Measurements from ENCODE around the gene LUZP1.

Gene LUZP1

DNA sequence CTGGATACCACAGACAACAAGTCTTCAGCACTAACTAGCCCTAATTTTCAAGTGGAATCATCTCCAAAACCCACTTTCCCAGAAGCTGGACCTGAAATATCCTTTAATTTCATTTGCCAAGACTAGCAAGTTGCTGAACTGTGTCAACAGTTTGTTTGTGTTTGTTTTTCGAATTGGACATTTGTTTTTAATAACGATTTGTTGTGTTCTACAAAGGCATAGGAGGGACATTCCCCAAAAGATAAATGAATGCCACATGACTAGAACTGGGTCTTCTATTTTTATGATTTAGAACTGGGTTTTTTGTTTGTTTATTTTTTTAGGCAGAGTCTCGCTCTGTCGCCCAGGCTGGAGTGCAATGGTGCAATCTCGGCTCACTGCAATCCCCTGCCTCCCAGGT, 17.9 kb downstream of the LUZP1 start:
- DNase-seq = no peak

DNA sequence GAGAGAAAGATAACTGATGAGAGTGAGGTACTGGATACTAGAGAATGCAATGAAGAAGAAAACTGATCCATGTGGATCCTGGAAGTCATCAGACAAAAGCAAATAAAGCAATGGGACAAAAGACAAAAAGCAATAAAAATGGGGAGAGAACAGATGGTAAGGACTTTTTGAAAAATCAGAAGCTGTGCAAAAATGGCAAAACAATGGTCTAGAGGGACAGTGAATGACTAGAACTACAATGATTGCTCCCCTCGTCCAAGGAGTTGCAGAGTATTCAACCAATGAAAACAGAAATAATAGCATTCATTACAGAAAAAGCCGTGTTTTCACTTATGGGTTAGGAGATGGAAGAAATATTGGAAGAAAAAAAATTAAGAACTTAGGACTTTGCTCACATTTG, 18.5 kb downstream of the LUZP1 start:
- no peak for DNase-seq

DNA sequence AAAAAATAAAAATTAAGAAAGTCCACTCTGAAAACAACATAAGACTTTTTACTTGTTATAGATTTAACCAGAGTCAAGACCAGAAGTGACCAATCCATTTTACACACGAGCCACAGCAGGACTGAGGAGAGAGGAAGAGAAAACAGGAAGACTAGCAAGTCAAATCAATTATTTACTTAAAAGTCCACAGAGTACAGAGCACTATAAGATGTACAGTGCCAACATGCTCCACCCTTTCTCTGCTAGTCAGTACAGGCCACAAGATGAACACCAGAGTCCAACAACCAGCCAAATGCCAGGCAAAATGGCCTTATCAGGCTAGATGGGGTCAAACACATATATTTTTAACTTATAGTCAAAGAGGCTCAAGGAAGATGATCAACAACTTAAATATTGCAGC, 19.5 kb downstream of the LUZP1 start:
- no peak for DNase-seq

DNA sequence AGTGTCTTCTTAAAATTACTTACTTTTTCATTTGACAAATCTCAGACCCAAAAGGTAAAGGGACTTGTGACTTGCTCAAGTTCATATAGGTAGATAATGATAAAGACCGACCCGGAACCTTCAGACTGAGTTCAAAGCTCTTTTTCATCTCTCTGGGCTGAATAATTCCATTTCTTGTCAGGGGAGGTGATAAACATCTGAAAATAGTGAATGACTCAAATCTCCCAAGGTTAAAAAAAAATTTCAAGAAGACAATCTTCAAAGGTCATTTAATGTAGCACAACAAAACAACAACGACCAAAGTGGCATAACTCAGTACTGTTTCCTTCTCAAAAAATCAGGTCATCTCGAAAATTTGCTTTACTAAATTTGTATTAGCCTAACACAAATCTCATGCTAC, 20.6 kb downstream of the LUZP1 start:
- DNase-seq = no peak

DNA sequence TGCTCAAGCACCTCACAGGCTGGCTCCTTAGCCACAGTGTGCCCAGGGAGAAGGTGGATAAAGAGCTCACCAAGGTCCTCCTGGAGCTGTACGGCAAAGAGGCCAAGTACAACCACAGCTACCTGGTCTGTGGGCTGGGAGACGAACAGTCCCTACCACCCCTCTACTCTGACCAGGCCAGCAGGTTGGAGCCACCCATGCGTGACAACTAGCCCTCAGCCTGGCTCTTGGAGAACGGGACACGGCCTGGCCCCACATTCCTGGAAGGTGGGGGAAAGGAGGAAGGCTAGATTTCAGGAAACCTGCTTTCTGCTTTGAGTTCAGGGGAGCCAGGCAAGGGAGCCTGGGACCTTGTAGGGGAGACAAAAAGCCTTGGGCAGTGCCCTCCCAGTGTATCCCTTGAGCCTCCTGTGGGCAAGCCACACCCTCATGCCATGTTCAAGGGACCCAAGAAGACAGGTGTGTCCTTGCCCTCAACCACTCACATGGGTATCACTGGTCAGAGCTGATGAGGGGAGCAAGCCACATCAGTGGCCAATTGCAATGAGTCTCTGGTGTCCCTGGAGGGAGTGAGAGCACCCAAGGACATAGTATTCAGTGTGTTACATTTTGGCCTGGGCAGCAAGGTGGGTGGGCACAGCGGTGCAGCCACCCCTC, 27.6 kb downstream of the LUZP1 start:
- DNase-seq = no peak

DNA sequence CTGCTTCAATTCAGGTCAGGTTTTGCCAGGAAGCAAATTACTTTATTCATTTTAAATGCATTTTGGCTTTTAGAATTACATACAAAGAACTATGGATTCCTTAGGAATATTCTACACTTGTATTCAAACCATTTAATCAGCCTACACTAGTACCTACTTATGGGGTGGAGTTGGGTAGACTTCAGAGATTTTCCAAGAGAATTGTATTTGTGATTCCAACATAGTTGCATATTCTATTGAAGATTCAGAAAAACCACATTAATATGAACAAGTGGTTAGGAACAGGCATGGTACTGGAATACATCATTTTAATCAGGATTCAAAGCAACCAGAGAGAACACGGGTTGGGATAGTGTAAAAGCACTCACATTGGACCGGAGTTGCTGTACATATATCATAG, 33.4 kb downstream of the LUZP1 start:
- no peak for DNase-seq

DNA sequence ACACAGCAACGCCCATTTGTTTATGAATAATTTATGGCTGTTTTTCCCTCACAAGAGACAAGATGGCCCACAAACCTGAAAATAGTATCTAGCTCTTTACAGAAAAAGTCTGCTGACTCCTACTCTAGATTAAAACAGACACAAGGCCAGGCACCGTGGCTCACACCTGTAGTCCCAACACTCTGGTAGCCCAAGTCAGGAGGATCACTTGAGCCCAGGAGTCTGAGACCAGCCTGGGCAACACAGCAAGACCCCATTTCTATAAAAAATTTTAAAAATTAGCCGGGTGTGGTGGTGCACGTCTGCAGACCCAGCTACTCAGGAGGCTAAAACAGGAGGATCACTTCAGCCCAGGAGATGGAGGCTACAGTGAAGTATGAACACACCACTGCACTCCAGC, 34.6 kb downstream of the LUZP1 start:
- no peak for DNase-seq

DNA sequence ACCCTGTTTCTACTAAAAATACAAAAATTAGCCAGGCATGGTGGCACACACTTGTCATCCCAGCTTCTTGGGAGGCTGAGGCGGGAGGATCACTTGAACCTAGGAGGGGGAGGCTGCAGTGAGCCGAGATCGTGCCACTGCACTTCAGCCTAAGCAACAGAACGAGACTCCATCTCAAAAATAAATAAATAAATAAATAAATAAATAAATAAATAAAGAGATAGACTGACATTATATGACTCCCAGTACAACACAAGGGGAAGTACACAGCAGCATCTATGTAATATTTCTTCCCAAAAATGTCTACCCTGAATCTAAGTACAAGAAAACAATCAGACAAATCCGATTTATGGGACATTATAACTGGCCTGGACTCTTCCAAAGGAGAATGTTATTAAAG, 35.1 kb downstream of the LUZP1 start:
- no peak for DNase-seq

DNA sequence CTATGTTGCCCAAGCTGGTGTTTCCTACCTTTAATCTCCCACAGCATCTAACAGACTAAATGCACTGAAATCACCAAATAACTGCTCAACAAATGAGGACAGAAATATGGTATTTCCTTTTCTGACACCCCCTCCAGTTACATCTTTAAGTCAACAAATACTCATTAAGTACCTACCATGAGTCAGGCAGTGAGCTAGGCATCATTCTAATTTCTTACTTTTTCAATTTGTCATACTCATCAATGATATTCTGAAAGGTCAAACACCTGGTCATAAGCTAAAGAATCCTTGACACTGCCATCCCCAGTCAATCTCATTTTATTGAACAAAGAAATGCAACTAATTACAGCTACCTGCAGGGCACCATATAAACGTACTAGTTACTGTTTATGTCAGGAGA, 36.6 kb downstream of the LUZP1 start:
- no peak for DNase-seq

DNA sequence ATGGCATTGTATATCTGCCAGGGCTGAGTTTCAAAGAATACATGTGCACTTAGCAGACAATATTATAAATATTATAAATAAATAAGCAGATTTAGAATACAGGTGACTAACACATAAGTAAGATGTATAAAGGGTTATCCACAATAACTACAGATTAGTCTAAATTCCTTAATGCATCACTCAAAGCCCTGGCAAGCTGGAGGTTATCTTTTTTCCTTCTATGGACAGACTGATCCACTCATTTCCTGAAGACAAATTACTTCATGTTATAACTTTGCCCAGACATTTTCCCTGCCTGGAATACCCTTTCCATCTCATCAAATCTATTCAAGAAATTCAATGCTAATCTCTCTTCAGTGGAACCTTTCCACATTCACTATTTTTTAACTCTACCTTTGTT, 38.8 kb downstream of the LUZP1 start:
- DNase-seq = no peak

DNA sequence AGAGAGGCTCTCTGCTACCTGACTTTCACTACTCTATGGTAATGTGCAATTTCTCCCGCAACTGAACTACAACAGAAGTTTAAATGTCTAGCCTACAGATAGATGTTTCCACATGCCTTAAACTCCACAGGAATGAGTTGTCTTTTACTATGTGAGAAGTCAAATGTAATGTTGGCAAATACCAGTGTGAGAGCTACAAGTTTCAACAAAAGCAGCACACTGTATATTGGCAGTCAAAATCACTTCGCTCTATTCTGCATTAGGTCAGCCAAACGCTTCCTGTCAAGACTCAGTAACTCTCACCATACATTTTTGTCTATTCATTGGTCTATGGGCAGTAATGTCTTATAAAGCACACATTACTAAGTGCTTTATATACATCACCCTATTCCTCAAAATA, 41.9 kb downstream of the LUZP1 start:
- no peak for DNase-seq

DNA sequence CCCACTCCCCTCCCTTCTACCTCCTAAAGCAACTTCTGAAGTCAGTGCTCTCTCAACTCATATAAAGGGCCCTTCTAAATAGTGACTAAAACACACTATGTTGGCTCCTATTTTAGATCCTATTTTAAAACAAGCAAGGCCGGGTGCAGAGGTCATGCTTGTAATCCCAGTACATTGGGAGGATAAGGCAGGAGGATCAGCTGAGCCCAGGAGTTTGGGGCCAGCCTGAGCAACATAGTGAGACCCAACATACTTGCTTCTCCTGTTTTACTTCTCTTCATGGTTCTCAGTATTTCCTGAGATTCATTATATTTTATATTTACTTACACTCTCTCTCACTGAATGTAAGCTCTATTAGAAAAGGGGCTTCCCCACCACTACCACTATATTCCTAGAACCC, 42.5 kb downstream of the LUZP1 start:
- no peak for DNase-seq

DNA sequence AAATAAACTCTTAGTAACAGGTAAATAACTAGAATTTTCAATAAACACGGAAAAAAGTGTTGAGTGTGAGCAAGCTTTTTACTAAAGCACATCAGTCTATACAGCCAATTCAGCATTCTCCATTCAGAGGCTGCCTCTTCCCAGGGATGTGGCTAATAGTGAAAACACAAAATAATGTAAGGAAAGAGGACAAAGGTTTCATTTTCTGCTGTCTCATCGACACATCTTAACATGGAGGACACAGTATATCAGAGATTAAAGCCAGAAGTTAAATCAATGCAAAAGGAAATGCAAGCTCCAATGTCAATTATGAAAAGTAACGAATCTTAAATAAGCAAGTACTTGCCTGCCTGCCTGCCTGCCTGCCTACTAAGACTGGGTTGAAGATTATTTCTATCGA, 43.2 kb downstream of the LUZP1 start:
- no peak for DNase-seq

DNA sequence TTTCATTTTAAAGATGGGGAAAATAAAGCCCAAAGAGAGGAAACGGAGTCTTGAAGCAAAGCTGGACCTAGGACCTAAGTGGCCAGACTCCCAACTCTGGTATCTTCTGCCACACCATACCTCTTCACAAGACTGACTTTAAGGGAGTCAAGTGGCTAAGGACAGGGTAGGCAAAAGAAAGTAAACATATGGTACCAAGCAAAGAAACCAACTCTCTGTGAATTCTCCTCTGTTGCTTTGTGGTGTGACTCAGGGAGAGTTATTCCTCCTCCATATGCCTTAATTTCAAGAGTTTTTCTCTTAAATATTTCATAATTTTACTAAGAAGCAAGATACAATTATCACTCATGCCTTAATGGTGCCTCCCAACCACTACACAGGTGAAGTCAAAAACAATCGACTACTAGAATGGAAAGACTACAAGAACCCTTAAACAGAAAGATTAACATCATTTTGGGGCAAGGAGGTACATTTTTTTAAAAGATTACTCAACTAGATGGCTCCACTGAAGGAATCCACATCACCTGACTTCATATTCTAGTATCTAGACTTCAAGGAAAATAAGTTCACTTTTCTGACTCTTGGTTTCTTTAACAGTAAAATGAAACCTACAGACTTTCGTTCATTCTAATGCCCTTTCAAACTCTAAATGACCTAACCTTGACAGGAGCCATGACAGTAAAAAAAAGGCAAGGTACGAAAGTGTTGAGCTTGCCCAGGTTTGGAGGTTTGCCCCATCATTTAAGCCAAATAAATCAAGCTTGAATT, 44.2 kb downstream of the LUZP1 start:
- DNase-seq = no peak

DNA sequence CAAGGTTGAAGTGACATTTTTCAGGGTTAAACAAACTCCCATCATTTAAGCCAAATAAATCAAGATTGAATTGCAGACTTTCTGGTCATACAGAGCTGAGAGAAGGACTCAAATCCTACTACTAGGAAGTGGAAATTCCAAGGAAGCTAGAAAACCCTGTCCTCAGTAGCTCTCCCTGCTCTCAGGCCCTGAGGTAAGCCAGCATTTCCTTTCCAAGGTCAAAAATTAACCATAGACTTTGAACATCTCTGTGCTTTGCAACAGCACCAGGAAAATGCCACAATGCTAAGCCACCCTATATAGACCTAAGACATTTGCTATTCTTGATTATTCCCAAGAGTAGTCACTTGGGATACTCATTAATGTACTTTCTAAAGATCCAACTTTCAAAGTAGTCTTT, 45.1 kb downstream of the LUZP1 start:
- DNase-seq = no peak

DNA sequence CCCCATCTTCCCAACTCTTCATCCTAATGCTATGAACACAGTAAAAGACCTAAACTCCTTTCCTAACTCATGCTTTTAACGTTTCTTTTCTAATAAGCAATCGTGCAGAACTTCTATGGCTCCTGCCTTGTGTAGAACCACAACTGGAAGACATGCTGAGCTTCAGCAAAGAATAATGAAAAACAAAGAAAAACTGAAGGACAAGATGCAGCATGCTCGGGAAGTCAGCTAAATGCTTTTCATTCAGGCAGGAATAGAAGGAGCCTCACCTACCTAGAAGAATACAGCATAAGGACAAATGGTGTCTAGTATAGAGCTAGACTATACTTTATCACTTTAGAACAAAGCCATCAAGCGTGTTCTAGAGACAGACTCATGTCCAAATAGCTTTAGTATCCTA, 45.9 kb downstream of the LUZP1 start:
- DNase-seq = no peak

DNA sequence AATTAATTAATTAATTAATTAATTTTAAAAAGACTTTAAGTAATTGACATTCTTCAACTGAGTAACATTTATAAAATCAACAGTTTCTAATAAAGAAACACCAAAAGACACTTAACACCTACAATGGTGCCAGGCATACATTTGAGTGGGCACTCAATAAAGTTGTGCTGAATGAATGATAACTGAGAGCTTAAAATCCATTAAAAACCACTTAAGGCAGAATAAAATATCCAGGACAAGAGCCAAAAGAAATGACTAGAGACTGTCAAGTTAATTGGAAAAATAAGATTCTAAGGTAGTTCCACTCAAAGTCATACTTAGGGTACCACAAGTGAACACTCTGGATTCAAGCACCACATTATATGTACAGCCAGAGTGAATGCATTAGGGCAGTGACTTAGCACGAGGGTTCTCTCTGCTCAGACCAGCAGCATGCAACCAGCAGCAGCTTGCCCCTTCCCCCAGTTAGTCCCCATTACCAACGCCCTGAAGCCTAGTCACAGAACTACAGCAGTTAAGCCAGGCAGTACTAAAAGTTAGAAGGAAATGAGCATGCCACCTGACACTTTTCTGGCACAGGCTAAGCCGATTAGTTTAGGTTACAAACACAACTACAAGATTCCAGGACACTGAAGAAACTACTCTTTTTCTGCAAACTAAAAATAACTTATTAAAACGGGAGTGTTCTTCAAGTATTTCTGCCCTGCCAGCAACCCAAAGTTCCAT, 46.5 kb downstream of the LUZP1 start:
- DNase-seq = no peak

DNA sequence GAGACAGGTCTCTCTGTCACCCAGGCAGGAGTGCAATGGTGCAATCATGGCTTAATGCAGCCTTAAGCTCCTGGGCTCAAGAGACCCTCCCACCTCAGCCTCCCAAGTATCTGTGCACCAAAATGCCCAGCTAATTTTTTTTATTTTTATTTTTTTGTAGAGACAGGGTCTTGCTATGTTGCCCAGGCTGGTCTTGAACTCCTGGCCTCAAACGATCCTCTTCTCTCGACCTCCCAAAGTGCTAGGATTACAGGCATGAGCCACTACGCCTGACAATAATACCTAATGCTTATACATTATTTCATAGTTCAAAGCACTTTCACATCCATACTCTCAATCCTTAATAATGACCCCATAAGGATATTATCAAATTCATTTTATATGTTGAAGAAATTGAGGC, 48.3 kb downstream of the LUZP1 start:
- no peak for DNase-seq

DNA sequence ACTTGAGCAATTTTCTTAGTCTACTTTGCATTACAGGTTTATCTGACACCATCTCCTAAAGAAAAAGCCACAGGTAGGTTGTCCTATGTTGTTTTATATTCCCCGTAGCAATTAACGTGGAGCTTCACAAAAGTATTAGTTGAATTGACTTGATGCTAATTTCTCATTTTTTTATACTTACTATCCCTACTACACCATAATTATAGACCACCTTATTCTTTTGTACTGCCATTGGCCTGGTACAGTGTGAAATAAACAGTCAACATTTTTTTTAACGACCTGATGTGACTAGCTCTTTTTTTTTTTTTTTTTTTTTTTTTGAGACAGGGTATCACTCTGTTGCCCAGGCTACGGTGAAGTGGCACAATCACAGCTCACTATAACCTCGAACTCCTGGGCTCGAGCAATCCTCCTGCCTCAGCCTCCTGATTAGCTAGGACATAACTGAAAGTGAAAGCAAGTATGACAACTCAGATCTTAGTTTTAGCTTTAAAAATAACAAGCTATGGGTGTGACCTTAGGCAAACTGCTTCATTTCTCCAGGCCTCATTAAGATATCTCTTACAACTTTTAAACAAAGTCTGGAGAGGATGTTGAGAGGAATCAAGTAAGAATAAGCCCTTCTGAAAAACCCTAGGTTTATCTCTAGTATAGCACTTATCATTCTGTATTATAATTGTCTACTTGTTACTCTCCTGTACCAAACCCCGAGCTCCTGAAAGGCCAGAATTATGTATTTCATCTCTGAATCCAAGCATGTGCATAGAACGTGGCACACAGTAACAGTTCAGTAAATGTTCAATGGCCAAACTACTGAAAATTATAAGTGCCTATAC, 49.5 kb downstream of the LUZP1 start:
- no peak for DNase-seq

DNA sequence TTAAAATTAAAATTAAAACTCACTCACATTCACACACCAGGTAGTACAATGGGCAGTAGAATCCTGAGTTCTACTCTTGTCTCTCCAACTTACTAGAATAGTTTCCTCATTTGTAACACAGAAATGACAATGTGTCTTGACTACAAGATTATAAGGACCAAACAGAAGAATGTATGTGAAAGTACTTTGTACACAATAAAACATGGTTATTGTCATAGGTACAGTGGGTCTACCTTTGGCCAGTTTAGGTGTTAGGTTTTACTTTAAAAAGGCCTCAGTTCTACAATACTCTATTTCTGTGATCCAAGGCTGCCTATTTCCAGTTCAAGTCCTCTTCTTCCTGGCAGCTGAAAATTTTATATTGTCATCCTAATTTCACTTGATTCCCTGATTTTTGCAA, 50.2 kb downstream of the LUZP1 start:
- DNase-seq = no peak

DNA sequence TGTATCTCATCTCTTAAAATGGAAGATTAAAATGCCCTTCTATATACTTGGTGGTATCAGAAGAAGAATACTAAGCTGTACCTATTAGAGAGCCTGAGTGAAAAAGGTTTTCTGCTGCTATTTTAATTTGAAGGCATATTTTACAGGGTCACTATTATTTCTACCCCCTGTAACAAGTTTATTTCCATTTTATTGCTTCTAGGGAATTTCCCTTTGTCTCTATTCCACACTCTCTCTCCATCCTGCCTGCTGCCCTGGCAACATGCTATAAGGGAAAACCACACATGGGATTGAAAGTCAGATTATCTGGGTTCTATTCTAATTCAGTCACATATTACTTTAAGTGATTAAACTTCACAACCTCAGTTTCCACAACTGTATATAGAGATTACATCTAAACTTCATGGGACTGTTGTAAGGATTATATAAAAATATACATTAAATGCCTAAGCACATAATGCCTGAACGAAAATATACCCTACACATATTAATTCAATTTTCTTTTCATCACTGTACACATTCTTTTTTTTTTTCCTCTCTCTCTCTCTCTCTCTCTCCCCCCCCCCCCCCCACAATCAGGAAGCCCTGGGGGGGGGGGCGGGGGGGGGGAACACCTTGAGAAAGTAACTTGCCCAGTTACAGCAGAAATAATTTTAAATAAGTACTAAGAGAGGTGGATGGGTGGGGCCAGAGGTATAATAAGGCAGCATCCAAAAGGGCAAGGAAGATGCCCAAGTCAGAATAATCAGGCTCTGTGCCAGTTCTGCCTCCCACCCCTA, 51.5 kb downstream of the LUZP1 start:
- DNase-seq = no peak

DNA sequence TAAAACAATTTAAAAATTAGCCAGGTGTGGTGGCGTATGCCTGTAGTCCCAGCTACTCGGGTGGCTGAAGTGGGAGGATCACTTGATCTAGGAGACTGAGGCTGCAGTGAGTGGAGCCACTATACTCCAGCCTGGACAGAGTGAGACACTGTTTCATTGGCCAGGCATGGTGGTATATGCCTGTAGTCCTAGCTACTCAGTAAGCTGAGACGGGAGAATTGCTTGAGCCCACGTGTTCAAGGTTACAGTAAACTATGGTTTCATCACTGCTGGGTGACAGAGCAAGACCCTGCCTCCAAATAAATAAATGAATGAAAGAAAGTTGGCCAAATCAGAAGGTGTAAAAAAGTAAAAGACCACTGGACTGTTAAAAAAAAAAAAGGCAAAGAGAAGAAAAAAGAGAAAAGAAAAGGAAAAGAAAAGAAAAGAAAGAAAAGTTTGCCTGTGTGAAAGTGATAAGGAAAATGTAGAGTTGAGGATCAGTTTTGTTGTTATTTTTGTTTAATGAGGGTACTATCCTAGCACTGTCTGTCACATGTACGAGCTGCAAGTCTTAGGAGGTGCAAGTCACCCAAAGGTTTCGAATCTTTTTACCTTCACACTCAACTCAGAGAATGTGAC, 52.3 kb downstream of the LUZP1 start:
- no peak for DNase-seq
